Upper lobe of left lung (tissue), 6 donors: ENCODE measurements around the gene RAVER2. TPM values are rescaled to one million over a fixed set of nuclear protein-coding genes. Genes with fewer than 3 reads are reported as not detected.

Source experiments
- ATAC-seq, 2 donors: fragments of 200-7000 bp; cut with Tn5 transposase; one replicate each; pipeline ENCODE4 v1.9.1; 2022; ENCODE audit warnings: mild to moderate bottlenecking in 2 of 2, moderate library complexity in 2 of 2; ENCODE audit not compliant: low FRiP score in 2 of 2
- DNase-seq, 2 donors: peaks; one replicate each; pipeline ENCODE4 v3.0.0-alpha.2; 2019 to 2020
- H3K27ac ChIP-seq, 4 donors: fragments of 200-600 bp; sonication (generic); one replicate each; pipeline ENCODE4 v1.5.1; 2016 to 2019
- H3K27me3 ChIP-seq, 4 donors: fragments of 200-600 bp; sonication (generic); one replicate each; pipeline ENCODE4 v1.5.1; 2017 to 2019
- H3K36me3 ChIP-seq, 4 donors: fragments of 200-600 bp; sonication (generic); one replicate each; pipeline ENCODE4 v1.5.1; 2016 to 2019
- H3K4me1 ChIP-seq, 4 donors: fragments of 200-600 bp; sonication (generic); one replicate each; pipeline ENCODE4 v1.5.1; 2018 to 2019
- H3K4me3 ChIP-seq, 4 donors: fragments of 200-600 bp; sonication (generic); one replicate each; pipeline ENCODE4 v1.5.1; 2017 to 2019; ENCODE audit warnings: mild to moderate bottlenecking in 2 of 4, moderate library complexity in 1 of 4
- H3K9me3 ChIP-seq, 4 donors: fragments of 200-600 bp; sonication (generic); one replicate each; pipeline ENCODE4 v1.5.1; 2018 to 2019
- EP300 ChIP-seq, 4 donors: sonication (generic); formaldehyde crosslinking; IDR thresholded peaks; one replicate each; pipeline ENCODE4 v1.5.1; 2017; ENCODE audit warnings: antibody characterized with exemption in 4 of 4, control low read depth in 2 of 4
- POLR2A ChIP-seq, 4 donors: fragments of 450-650 bp; IDR thresholded peaks; one replicate each; pipeline ENCODE4 v1.5.1; 2016 to 2017; ENCODE audit warnings: antibody characterized with exemption in 4 of 4, mild to moderate bottlenecking in 2 of 4
- POLR2AphosphoS5 ChIP-seq, 2 donors: sonication (generic); formaldehyde crosslinking; IDR thresholded peaks; one replicate each; pipeline ENCODE4 v1.5.1; 2017; ENCODE audit warnings: antibody characterized with exemption in 2 of 2
- WGBS, 2 donors: methylation state at CpG; one replicate each; pipeline ENCODE4 v1.1.5; 2017 to 2018; 5-methylcytosine and 5-hydroxymethylcytosine counted together
- total RNA-seq, 6 donors: library from RNA; depleted of rRNA in 4 of 6; stranded (reverse); fragments of >200 nt in 4 of 6; gene quantifications; one replicate each; pipeline versions ENCODE4 v1.1.0 to v1.2.1, GENCODE V29; 2016 to 2021
- TF ChIP-seq, protein P1 (sequence below), 6 experiments: fragments of 450-650 bp in 4 of 6; fragments of 200-600 bp in 2 of 6; sonication (generic) in 2 of 6; IDR thresholded peaks; one replicate each; pipeline ENCODE4 v1.5.1; 2016 to 2019; ENCODE audit warnings: antibody characterized with exemption in 6 of 6
- donor health status: DM: no; HTN: no; CAD: no; lungs with moderate emphysema.
- donor health status: DM: no; HTN: yes; CAD: no; lungs with severe emphysema.

Gene RAVER2
- total RNA-seq, 6 donors from 2014 or later = 7.3 to 15.0 (median 9.1) TPM

DNA sequence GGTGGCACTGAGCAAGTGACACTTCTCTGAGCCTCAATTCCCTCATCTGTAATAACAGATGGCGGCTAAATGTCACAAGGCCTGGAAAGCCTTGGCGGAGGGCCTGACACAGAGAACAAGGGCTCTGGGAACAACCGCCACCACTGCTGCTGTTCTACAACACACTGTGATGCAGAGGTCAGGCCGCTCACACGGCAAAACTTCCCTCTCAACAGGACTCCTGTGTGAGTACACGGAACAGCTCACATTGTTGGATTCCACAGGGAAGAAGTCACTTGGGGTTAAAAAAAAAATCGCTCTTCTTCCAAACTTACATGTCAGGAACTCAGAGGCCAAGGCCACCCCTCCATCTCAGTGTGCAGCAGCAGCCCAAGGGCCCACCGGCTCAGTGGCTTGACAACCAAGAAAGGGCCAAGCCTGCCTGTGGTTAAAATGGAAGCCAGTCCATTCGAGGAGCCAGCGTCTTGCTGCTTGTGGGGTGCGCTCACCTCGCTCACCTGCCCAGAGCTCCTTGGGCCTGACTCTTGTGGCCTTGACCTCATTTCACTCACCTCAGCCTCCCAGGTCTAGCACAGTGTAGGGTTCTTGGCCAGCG, 101.1 kb downstream of the RAVER2 start:
- Histone ChIP-seq H3K36me3 (peaks cover 26 to 98% (median 79%) of the 10 kb centered on the region in 4 donors), H3K27me3 (no peaks in the 10 kb centered on the region), H3K4me1 (peaks cover 0 to 8% (median 6%) of the 10 kb centered on the region in 4 donors), H3K4me3 (no peak overlapping the region), H3K9me3 (no peaks in the 10 kb centered on the region), H3K27ac (no peak overlapping the region)
- TF ChIP-seq, protein P1, sequence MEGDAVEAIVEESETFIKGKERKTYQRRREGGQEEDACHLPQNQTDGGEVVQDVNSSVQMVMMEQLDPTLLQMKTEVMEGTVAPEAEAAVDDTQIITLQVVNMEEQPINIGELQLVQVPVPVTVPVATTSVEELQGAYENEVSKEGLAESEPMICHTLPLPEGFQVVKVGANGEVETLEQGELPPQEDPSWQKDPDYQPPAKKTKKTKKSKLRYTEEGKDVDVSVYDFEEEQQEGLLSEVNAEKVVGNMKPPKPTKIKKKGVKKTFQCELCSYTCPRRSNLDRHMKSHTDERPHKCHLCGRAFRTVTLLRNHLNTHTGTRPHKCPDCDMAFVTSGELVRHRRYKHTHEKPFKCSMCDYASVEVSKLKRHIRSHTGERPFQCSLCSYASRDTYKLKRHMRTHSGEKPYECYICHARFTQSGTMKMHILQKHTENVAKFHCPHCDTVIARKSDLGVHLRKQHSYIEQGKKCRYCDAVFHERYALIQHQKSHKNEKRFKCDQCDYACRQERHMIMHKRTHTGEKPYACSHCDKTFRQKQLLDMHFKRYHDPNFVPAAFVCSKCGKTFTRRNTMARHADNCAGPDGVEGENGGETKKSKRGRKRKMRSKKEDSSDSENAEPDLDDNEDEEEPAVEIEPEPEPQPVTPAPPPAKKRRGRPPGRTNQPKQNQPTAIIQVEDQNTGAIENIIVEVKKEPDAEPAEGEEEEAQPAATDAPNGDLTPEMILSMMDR (IDR thresholded peaks at IDR 0.05) = no peak
- TF ChIP-seq EP300 (IDR thresholded peaks at IDR 0.05) = no peak
- no peak for TF ChIP-seq POLR2A (IDR thresholded peaks at IDR 0.05)
- no peak for TF ChIP-seq POLR2AphosphoS5 (IDR thresholded peaks at IDR 0.05)
- 92 to 96% methylated on average over 10 to 13 of the region's 13 CpGs for WGBS, 2 donors
- no peak for ATAC-seq
- peak in 1 of 2 donors; percentile 32 for DNase-seq

GRCh38 chr1:64846573-64847430, 101.9 kb downstream of the RAVER2 start:
- H3K4me3 ChIP-seq = no peak overlapping the region
- peaks cover 0 to 8% (median 6%) of the 10 kb centered on the region in 4 donors for H3K4me1 ChIP-seq
- no peak for TF ChIP-seq EP300 (IDR thresholded peaks at IDR 0.05)
- TF ChIP-seq POLR2A (IDR thresholded peaks at IDR 0.05) = no peak
- TF ChIP-seq, protein P1 (IDR thresholded peaks at IDR 0.05) = no peak
- no peak for TF ChIP-seq POLR2AphosphoS5 (IDR thresholded peaks at IDR 0.05)
- H3K9me3 ChIP-seq = no peaks in the 10 kb centered on the region
- no peak overlapping the region for H3K27ac ChIP-seq
- ATAC-seq (no peak), DNase-seq (no peak)
- H3K27me3 ChIP-seq = no peaks in the 10 kb centered on the region
- 90 to 100% methylated on average over 1 to 10 of the region's 10 CpGs for WGBS, 2 donors
- peaks cover 19 to 98% (median 77%) of the 10 kb centered on the region in 4 donors for H3K36me3 ChIP-seq

GRCh38 chr1:64847666-64848065, 102.8 kb downstream of the RAVER2 start:
- H3K27ac ChIP-seq = no peak overlapping the region
- no peaks in the 10 kb centered on the region for H3K9me3 ChIP-seq
- H3K36me3 ChIP-seq = peaks cover 19 to 100% (median 78%) of the 10 kb centered on the region in 4 donors
- TF ChIP-seq EP300 (IDR thresholded peaks at IDR 0.05) = no peak
- TF ChIP-seq, protein P1 (IDR thresholded peaks at IDR 0.05) = no peak
- TF ChIP-seq POLR2A (IDR thresholded peaks at IDR 0.05) = no peak
- TF ChIP-seq POLR2AphosphoS5 (IDR thresholded peaks at IDR 0.05) = no peak
- no peak for ATAC-seq
- H3K4me1 ChIP-seq = peaks cover 0 to 2% (median under 1%) of the 10 kb centered on the region in 4 donors
- 100% methylated on average over 1 to 4 of the region's 4 CpGs for WGBS, 2 donors
- no peak overlapping the region for H3K4me3 ChIP-seq
- no peaks in the 10 kb centered on the region for H3K27me3 ChIP-seq
- DNase-seq = no peak

- Histone ChIP-seq H3K9me3 (no peaks in the 10 kb centered on the region), H3K4me1 (no peaks in the 10 kb centered on the region), H3K27ac (no peak overlapping the region), H3K4me3 (no peak overlapping the region), H3K27me3 (no peaks in the 10 kb centered on the region), H3K36me3 (peaks cover 19 to 100% (median 79%) of the 10 kb centered on the region in 4 donors)
- 94 to 100% methylated on average over 1 to 3 of the region's 3 CpGs for WGBS, 2 donors
- no peak for DNase-seq
- no peak for TF ChIP-seq POLR2AphosphoS5 (IDR thresholded peaks at IDR 0.05)
- ATAC-seq = no peak
Measured at GRCh38 chr1:64848136-64848535, 103.3 kb downstream of the RAVER2 start.

GRCh38 chr1:64848803-64849202, 103.9 kb downstream of the RAVER2 start:
- Histone ChIP-seq H3K36me3 (peaks cover 19 to 100% (median 81%) of the 10 kb centered on the region in 4 donors), H3K4me3 (no peak overlapping the region), H3K27me3 (no peaks in the 10 kb centered on the region), H3K27ac (no peak overlapping the region), H3K9me3 (no peaks in the 10 kb centered on the region), H3K4me1 (no peaks in the 10 kb centered on the region)
- TF ChIP-seq EP300 (IDR thresholded peaks at IDR 0.05) = no peak
- WGBS, 2 donors = 73 to 85% methylated on average over 4 of the region's 4 CpGs
- ATAC-seq (no peak), DNase-seq (no peak)
